Transverse colon (tissue), 4 donors: Measurements from ENCODE around the gene ULK4. TPM values are rescaled to one million over a fixed set of nuclear protein-coding genes. Genes with fewer than 3 reads are reported as not detected.

Source experiments
- DNase-seq: peaks from one replicate; pipeline ENCODE4 v3.0.0-alpha.2; 2019
- H3K27ac ChIP-seq, 4 donors: fragments of 200-600 bp; sonication (generic); 2 replicates each; pipeline ENCODE4 v1.5.1; 2016 to 2018; ENCODE audit warnings: inconsistent platforms in 4 of 4
- H3K27me3 ChIP-seq: fragments of 200-600 bp; sonication (generic); 2 replicates; pipeline ENCODE4 v1.5.1; 2017; ENCODE audit warnings: inconsistent platforms
- H3K36me3 ChIP-seq, 4 donors: fragments of 200-600 bp; sonication (generic); 2 replicates each; pipeline ENCODE4 v1.5.1; 2017 to 2019; ENCODE audit warnings: inconsistent platforms in 4 of 4
- H3K4me1 ChIP-seq, 4 donors: fragments of 200-600 bp; sonication (generic); 2 replicates each; pipeline ENCODE4 v1.5.1; 2017 to 2020; ENCODE audit warnings: inconsistent platforms in 4 of 4
- H3K4me3 ChIP-seq, 4 donors: fragments of 200-600 bp; sonication (generic); 1 replicate in 1 of 4; 2 replicates in 3 of 4; pipeline versions ENCODE4 v1.5.1 to v1.6.1; 2017 to 2019; ENCODE audit warnings: inconsistent platforms in 4 of 4
- H3K9me3 ChIP-seq, 2 donors: fragments of 200-600 bp; sonication (generic); 2 replicates each; pipeline ENCODE4 v1.5.1; 2017 to 2019; ENCODE audit warnings: inconsistent platforms in 2 of 2
- EP300 ChIP-seq: sonication (generic); formaldehyde crosslinking; IDR thresholded peaks from one replicate; pipeline ENCODE4 v1.6.1; 2017; ENCODE audit warnings: antibody characterized with exemption, low read depth
- POLR2A ChIP-seq: fragments of 450-650 bp; IDR thresholded peaks from one replicate; pipeline ENCODE4 v1.6.1; 2016; ENCODE audit warnings: antibody characterized with exemption, mild to moderate bottlenecking, moderate library complexity
- POLR2AphosphoS5 ChIP-seq, 3 donors: sonication (generic); formaldehyde crosslinking; IDR thresholded peaks; one replicate each; pipeline ENCODE4 v1.6.1; 2016; ENCODE audit warnings: antibody characterized with exemption in 3 of 3
- whole genome bisulfite sequencing, 2 donors: methylation state at CpG; one replicate each; pipeline ENCODE4 v1.1.5; 2018; ENCODE audit warnings: low coverage in 1 of 2; 5-methylcytosine and 5-hydroxymethylcytosine counted together
- in situ Hi-C, 4 donors: fragments of 200-750 bp; cut with MboI; loops; one replicate each; pipeline versions ENCODE4 v1.15.0 to v1.15.1; 2017; ENCODE audit warnings: low sequenced_read_pairs in 3 of 4, low pct_ligation_motif_present in 1 of 4, low pct_unique_long_range_greater_than_20kb in 1 of 4
- intact Hi-C: fragments of 100-400 bp; cut with DNase I; formaldehyde crosslinking; loops from one replicate; pipeline ENCODE4 v1.15.1; 2023; ENCODE audit warnings: low total_unique reads
- total RNA-seq, 4 donors: library from RNA; depleted of rRNA; stranded (reverse); fragments of >200 nt; gene quantifications; one replicate each; pipeline ENCODE4 v1.1.0, GENCODE V29; 2016
- TF ChIP-seq, protein P1 (sequence below), 5 experiments: fragments of 200-600 bp in 3 of 5; fragments of 450-650 bp in 2 of 5; sonication (generic) in 3 of 5; IDR thresholded peaks; 1 replicate in 2 of 5; 2 replicates in 3 of 5; pipeline ENCODE4 v1.5.1; 2016 to 2017; ENCODE audit warnings: antibody characterized with exemption in 5 of 5, inconsistent platforms in 3 of 5, mild to moderate bottlenecking in 2 of 5, moderate library complexity in 1 of 5

The ULK4 gene
- total RNA-seq, 4 donors from 2014 or later, result 4.1 to 19.2 (median 11.7) TPM

GRCh38 chr3:41808152-41808551, 153.8 kb downstream of the ULK4 start:
- TF ChIP-seq EP300 (no peak), POLR2AphosphoS5 (IDR thresholded peaks at IDR 0.05) (no peak), POLR2A (no peak)
- TF ChIP-seq, protein P1, sequence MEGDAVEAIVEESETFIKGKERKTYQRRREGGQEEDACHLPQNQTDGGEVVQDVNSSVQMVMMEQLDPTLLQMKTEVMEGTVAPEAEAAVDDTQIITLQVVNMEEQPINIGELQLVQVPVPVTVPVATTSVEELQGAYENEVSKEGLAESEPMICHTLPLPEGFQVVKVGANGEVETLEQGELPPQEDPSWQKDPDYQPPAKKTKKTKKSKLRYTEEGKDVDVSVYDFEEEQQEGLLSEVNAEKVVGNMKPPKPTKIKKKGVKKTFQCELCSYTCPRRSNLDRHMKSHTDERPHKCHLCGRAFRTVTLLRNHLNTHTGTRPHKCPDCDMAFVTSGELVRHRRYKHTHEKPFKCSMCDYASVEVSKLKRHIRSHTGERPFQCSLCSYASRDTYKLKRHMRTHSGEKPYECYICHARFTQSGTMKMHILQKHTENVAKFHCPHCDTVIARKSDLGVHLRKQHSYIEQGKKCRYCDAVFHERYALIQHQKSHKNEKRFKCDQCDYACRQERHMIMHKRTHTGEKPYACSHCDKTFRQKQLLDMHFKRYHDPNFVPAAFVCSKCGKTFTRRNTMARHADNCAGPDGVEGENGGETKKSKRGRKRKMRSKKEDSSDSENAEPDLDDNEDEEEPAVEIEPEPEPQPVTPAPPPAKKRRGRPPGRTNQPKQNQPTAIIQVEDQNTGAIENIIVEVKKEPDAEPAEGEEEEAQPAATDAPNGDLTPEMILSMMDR (IDR thresholded peaks at IDR 0.05), result no peak
- Histone ChIP-seq H3K4me1 (no peaks in the 10 kb centered on the region), H3K9me3 (no peaks in the 10 kb centered on the region), H3K27me3 (no peaks in the 10 kb centered on the region), H3K36me3 (no peaks in the 10 kb centered on the region), H3K4me3 (no peak overlapping the region), H3K27ac (no peak overlapping the region)
- in situ Hi-C loops, result no loop called here
- intact Hi-C loops, result no loop called here
- no peak for DNase-seq
- 38 to 96% methylated on average over 1 of the region's 1 CpG for WGBS, 2 donors

DNA sequence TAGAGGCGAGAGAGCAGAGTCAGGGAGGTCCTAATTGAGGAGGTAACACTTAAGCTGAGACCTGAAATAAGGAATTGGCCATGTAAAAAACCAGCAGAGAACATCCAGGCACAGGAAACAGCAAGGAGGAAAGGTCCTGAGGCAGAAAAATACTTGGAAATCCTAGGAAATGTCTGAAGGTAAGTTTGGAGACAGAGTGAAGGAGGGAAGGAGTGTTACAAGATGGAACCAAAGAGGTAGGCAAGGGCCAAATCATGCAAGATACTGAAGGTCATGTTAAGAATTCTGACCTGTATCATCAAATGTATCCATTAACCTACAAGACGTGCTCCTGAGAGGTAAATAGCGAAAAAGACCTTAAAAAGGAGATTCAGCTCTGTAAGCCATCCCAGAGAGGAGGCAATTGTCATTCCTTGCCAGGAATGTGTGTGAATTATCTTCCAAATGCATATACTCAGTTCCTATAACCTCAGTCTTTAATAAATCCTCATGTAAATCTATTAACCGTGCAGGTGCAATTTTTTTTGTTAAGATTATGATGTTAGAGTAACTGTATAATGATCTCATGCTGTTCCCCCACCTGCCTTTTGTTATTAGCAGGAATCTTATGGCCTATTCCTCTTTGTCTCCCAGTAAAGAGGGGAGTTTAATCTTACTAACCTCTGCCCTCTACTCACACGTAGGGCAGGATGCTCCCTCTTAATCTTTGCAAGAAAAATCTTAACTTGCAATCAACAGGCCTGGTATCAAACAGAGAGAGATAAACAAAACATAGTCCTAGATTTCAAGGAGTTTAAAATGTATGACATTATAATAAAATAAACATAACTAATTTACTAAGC, 166.9 kb downstream of the ULK4 start:
- in situ Hi-C loops (no loop called here), intact Hi-C loops (no loop called here)
- Histone ChIP-seq H3K4me1 (no peaks in the 10 kb centered on the region), H3K27me3 (no peaks in the 10 kb centered on the region), H3K36me3 (no peaks in the 10 kb centered on the region), H3K9me3 (no peaks in the 10 kb centered on the region), H3K27ac (no peak overlapping the region), H3K4me3 (no peak overlapping the region)
- DNase-seq, result no peak
- TF ChIP-seq, protein P1 (IDR thresholded peaks at IDR 0.05), result no peak
- no peak for TF ChIP-seq EP300
- no peak for TF ChIP-seq POLR2A
- no peak for TF ChIP-seq POLR2AphosphoS5 (IDR thresholded peaks at IDR 0.05)
- 82 to 84% methylated on average over 5 of the region's 5 CpGs for WGBS, 2 donors

- intact Hi-C loops, result no loop called here
- TF ChIP-seq POLR2A (no peak), POLR2AphosphoS5 (IDR thresholded peaks at IDR 0.05) (no peak), EP300 (no peak)
- TF ChIP-seq, protein P1 (IDR thresholded peaks at IDR 0.05), result no peak
- H3K27me3 ChIP-seq, result no peaks in the 10 kb centered on the region
- in situ Hi-C loops, result no loop called here
- no peak overlapping the region for H3K27ac ChIP-seq
- no peaks in the 10 kb centered on the region for H3K9me3 ChIP-seq
- DNase-seq, result no peak
- H3K4me3 ChIP-seq, result no peak overlapping the region
- no peaks in the 10 kb centered on the region for H3K4me1 ChIP-seq
- H3K36me3 ChIP-seq, result no peaks in the 10 kb centered on the region
- 93 to 96% methylated on average over 4 to 7 of the region's 7 CpGs for WGBS, 2 donors
These were observed 169.1 kb downstream of the ULK4 start for GRCh38 chr3:41792806-41793205.

GRCh38 chr3:41769106-41769505, 192.8 kb downstream of the ULK4 start:
- Histone ChIP-seq H3K27me3 (no peaks in the 10 kb centered on the region), H3K9me3 (no peaks in the 10 kb centered on the region), H3K27ac (no peak overlapping the region), H3K4me3 (no peak overlapping the region), H3K4me1 (no peaks in the 10 kb centered on the region), H3K36me3 (no peaks in the 10 kb centered on the region)
- in situ Hi-C loops (no loop called here), intact Hi-C loops (no loop called here)
- TF ChIP-seq EP300, result no peak
- TF ChIP-seq, protein P1 (IDR thresholded peaks at IDR 0.05), result no peak
- TF ChIP-seq POLR2AphosphoS5 (IDR thresholded peaks at IDR 0.05), result no peak
- TF ChIP-seq POLR2A, result no peak
- 61 to 63% methylated on average over 1 to 2 of the region's 2 CpGs for WGBS, 2 donors
- no peak for DNase-seq
